Measurements from ENCODE around the gene FCRL3.
"Not testable (repeated sequence)": the region's sequence is repeated elsewhere in the genome, so short reads cannot be mapped to it uniquely, and the experiment has no call there.

FCRL3 gene

GRCh38 chr1:157700732-157701131, at the start of gene FCRL3:
Gene FCRL3, minus strand, starts transcription at chr1:157700769. Its CDS starts 280 bp downstream, at chr1:157700489.
- DNase-seq (ENCODE audit: low read depth in 2 of 2): no peak

GRCh38 chr1:157748262-157748817, 47.8 kb upstream of the FCRL3 start:
- DNase-seq (ENCODE audit: low read depth in 2 of 2): no peak

- no peak for DNase-seq (ENCODE audit: low read depth in 2 of 2)
Observed at GRCh38 chr1:157739229-157739901, 38.8 kb upstream of the FCRL3 start.

- not testable (repeated sequence) for DNase-seq (ENCODE audit: low read depth in 2 of 2)
Observed at GRCh38 chr1:157735991-157736390, 35.4 kb upstream of the FCRL3 start.

- no peak for DNase-seq (ENCODE audit: low read depth in 2 of 2)
Observed at GRCh38 chr1:157734321-157734720, 33.8 kb upstream of the FCRL3 start.

GRCh38 chr1:157732755-157733154, 32.2 kb upstream of the FCRL3 start:
- DNase-seq (ENCODE audit: low read depth in 2 of 2): no peak

- DNase-seq (ENCODE audit: low read depth in 2 of 2): no peak
Observed at GRCh38 chr1:157725221-157725577, 24.6 kb upstream of the FCRL3 start.

- no peak for DNase-seq (ENCODE audit: low read depth in 2 of 2)
Observed at GRCh38 chr1:157724537-157725220, 24.1 kb upstream of the FCRL3 start.

- no peak for DNase-seq (ENCODE audit: low read depth in 2 of 2)
Observed at GRCh38 chr1:157723157-157723556, 22.6 kb upstream of the FCRL3 start.

- no peak for DNase-seq (ENCODE audit: low read depth in 2 of 2)
Observed at GRCh38 chr1:157721985-157722384, 21.4 kb upstream of the FCRL3 start.

- DNase-seq (ENCODE audit: low read depth in 2 of 2): no peak
Observed at GRCh38 chr1:157715736-157716135, 15.2 kb upstream of the FCRL3 start.

- no peak for DNase-seq (ENCODE audit: low read depth in 2 of 2)
Observed at GRCh38 chr1:157711802-157712201, 11.2 kb upstream of the FCRL3 start.

GRCh38 chr1:157704878-157705277, 4.3 kb upstream of the FCRL3 start:
- no peak for DNase-seq (ENCODE audit: low read depth in 2 of 2)

GRCh38 chr1:157703981-157704380, 3.4 kb upstream of the FCRL3 start:
- DNase-seq (ENCODE audit: low read depth in 2 of 2): no peak

- DNase-seq (ENCODE audit: low read depth in 2 of 2): no peak
Observed at GRCh38 chr1:157702308-157702825, 1.8 kb upstream of the FCRL3 start.

GRCh38 chr1:157700305-157700704, 264 bp downstream of the FCRL3 start:
- no peak for DNase-seq (ENCODE audit: low read depth in 2 of 2)

- DNase-seq (ENCODE audit: low read depth in 2 of 2): no peak
Observed at GRCh38 chr1:157697781-157698569, 2.6 kb downstream of the FCRL3 start.

GRCh38 chr1:157696966-157697628, 3.5 kb downstream of the FCRL3 start:
- no peak for DNase-seq (ENCODE audit: low read depth in 2 of 2)

GRCh38 chr1:157695417-157695816, 5.2 kb downstream of the FCRL3 start:
- no peak for DNase-seq (ENCODE audit: low read depth in 2 of 2)

GRCh38 chr1:157691285-157691920, 9.2 kb downstream of the FCRL3 start:
- DNase-seq (ENCODE audit: low read depth in 2 of 2): no peak
